ENCODE measurements around the gene NRF1.

Gene NRF1

GRCh38 chr7:129777993-129778769 lies 166.7 kb downstream of the NRF1 start:
- H3K9ac ChIP-seq (ENCODE audit: low read length), result no peak overlapping the region
- peak overlapping the region; percentile 84; the same call in 1 of the 2 replicates for H3K4me2 ChIP-seq (ENCODE audit: low read length)
- H3K36me3 ChIP-seq (ENCODE audit: insufficient read depth, low read length), result no peaks in the 10 kb centered on the region
- H4K20me1 ChIP-seq (ENCODE audit: insufficient read depth, low read length), result no peaks in the 10 kb centered on the region
- H3K4me1 ChIP-seq (ENCODE audit: insufficient read depth, low read length, severe bottlenecking), result peaks cover 24% of the 10 kb centered on the region
- peaks cover 37% of the 10 kb centered on the region for H3K27me3 ChIP-seq (ENCODE audit: insufficient read depth, low read length)
- H3K79me2 ChIP-seq (ENCODE audit: insufficient read depth, low read length), result no peaks in the 10 kb centered on the region
- no peaks in the 10 kb centered on the region for H3K9me3 ChIP-seq (ENCODE audit: low read length)
- H3K9me2 ChIP-seq (ENCODE audit: low read depth, low read length), result no peaks in the 10 kb centered on the region
- no peak overlapping the region for H2AFZ ChIP-seq (ENCODE audit: low read length)
- H3K27ac ChIP-seq (ENCODE audit: low read depth, low read length, poor library complexity, severe bottlenecking), result no peak overlapping the region
- H3F3A ChIP-seq (ENCODE audit: insufficient read depth, low read length), result no peaks in the 10 kb centered on the region
- peak overlapping the region; percentile 67 for H3K4me3 ChIP-seq (ENCODE audit: low read depth, low read length, poor library complexity, severe bottlenecking)
- TF ChIP-seq EZH2 (IDR thresholded peaks at IDR 0.05; ENCODE audit: borderline replicate concordance, low read length), result no peak
- no peak for TF ChIP-seq CTCF (IDR thresholded peaks at IDR 0.05; ENCODE audit: low read length)

- Histone ChIP-seq H3K27me3 (ENCODE audit: insufficient read depth, low read length) (peaks cover 37% of the 10 kb centered on the region), H3K9ac (ENCODE audit: low read length) (peak overlapping the region; percentile 63), H3K27ac (ENCODE audit: low read depth, low read length, poor library complexity, severe bottlenecking) (no peak overlapping the region), H3K4me1 (ENCODE audit: insufficient read depth, low read length, severe bottlenecking) (peaks cover 24% of the 10 kb centered on the region), H3K9me2 (ENCODE audit: low read depth, low read length) (no peaks in the 10 kb centered on the region), H3K4me2 (ENCODE audit: low read length) (peak overlapping the region; percentile 84), H3K4me3 (ENCODE audit: low read depth, low read length, poor library complexity, severe bottlenecking) (peak overlapping the region; percentile 67), H2AFZ (ENCODE audit: low read length) (no peak overlapping the region), H3F3A (ENCODE audit: insufficient read depth, low read length) (no peaks in the 10 kb centered on the region), H4K20me1 (ENCODE audit: insufficient read depth, low read length) (no peaks in the 10 kb centered on the region), H3K9me3 (ENCODE audit: low read length) (no peaks in the 10 kb centered on the region), H3K36me3 (ENCODE audit: insufficient read depth, low read length) (no peaks in the 10 kb centered on the region), H3K79me2 (ENCODE audit: insufficient read depth, low read length) (no peaks in the 10 kb centered on the region)
- TF ChIP-seq CTCF (IDR thresholded peaks at IDR 0.05; ENCODE audit: low read length) (peak; percentile 39), EZH2 (IDR thresholded peaks at IDR 0.05; ENCODE audit: borderline replicate concordance, low read length) (no peak)
Measured at GRCh38 chr7:129778770-129779601, 167.5 kb downstream of the NRF1 start.

GRCh38 chr7:129779602-129780256 lies 168.2 kb downstream of the NRF1 start:
- Histone ChIP-seq H3K27me3 (ENCODE audit: insufficient read depth, low read length) (peaks cover 37% of the 10 kb centered on the region), H2AFZ (ENCODE audit: low read length) (0 out of 2 replicates have a peak overlapping the region, but pooled peaks have one; percentile 9), H3K36me3 (ENCODE audit: insufficient read depth, low read length) (no peaks in the 10 kb centered on the region), H3K79me2 (ENCODE audit: insufficient read depth, low read length) (no peaks in the 10 kb centered on the region), H4K20me1 (ENCODE audit: insufficient read depth, low read length) (no peaks in the 10 kb centered on the region), H3K9me3 (ENCODE audit: low read length) (no peaks in the 10 kb centered on the region), H3K4me2 (ENCODE audit: low read length) (peak overlapping the region; percentile 84), H3K27ac (ENCODE audit: low read depth, low read length, poor library complexity, severe bottlenecking) (no peak overlapping the region), H3F3A (ENCODE audit: insufficient read depth, low read length) (no peaks in the 10 kb centered on the region), H3K9me2 (ENCODE audit: low read depth, low read length) (no peaks in the 10 kb centered on the region), H3K4me3 (ENCODE audit: low read depth, low read length, poor library complexity, severe bottlenecking) (peak overlapping the region; percentile 67), H3K4me1 (ENCODE audit: insufficient read depth, low read length, severe bottlenecking) (peaks cover 28% of the 10 kb centered on the region), H3K9ac (ENCODE audit: low read length) (peak overlapping the region; percentile 63)
- TF ChIP-seq CTCF (IDR thresholded peaks at IDR 0.05; ENCODE audit: low read length) (no peak), EZH2 (IDR thresholded peaks at IDR 0.05; ENCODE audit: borderline replicate concordance, low read length) (no peak)
